ENCODE measurements around the gene STAB2.

- no peak for TF ChIP-seq POLR2A (IDR thresholded peaks at IDR 0.05)
- no peak for TF ChIP-seq POLR2AphosphoS5 (IDR thresholded peaks at IDR 0.05)
- TF ChIP-seq CTCF (IDR thresholded peaks at IDR 0.05), result no peak
Observed at GRCh38 chr12:103600967-103601728, 14.1 kb downstream of the STAB2 start.

All from gastroesophageal sphincter (tissue), 3 donors.